T47D (cell line): ENCODE measurements around the gene SPAG6.
"Not testable (repeated sequence)": the region's sequence is repeated elsewhere in the genome, so short reads cannot be mapped to it uniquely, and the experiment has no call there.

Experiments used
- DNase-seq, 2 experiments: peaks; one replicate each; pipeline versions ENCODE4 v3.0.0 to v3.0.0-alpha.2; 2011 to 2012; ENCODE audit warnings: low read depth in 1 of 2, low spot score in 1 of 2
- JUND ChIP-seq: IDR thresholded peaks from 2 replicates; pipeline ENCODE4 v1.6.1; 2012; ENCODE audit warnings: low read depth
- in situ Hi-C: cut with HindIII; loops from 2 replicates; pipeline ENCODE4 v1.10.0; 2016; ENCODE audit warnings: low sequenced_read_pairs, low pct_unique_long_range_greater_than_20kb

Gene SPAG6

GRCh38 chr10:22345301-22346095 lies at the start of gene SPAG6:
Gene SPAG6 (plus strand): TSS chr10:22345496. CDS start chr10:22345612, 116 bp downstream.
- TF ChIP-seq JUND: no peak
- in situ Hi-C loops: no loop called here
- DNase-seq: no peak

GRCh38 chr10:22301193-22301592 lies 44.1 kb upstream of the SPAG6 start:
- in situ Hi-C loops: no loop called here
- no peak for DNase-seq

DNA sequence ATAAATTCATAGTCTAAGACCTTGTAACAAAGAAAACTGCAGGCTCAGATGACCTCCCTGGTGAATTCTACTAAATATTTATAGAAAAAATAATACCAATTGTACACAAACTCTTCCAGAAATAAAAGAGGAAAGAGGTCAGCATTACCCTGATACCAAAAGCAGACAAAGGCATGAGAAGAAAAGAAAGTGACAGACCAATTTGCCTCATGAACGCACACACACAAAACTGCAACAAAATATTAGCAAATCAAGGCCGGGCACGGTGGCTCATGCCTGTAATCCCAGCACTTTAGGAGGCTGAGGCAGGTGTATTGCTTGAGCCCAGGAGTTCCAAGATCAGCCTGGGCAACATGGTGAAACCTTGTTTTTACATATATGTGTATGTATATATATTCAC lies 41.8 kb upstream of the SPAG6 start:
- in situ Hi-C loops: no loop called here
- no peak for TF ChIP-seq JUND
- no peak for DNase-seq

More at GRCh38 chr10:22301193-22301592, 44.1 kb upstream of the SPAG6 start:
- TF ChIP-seq JUND: no peak

- no peak for DNase-seq
- in situ Hi-C loops: no loop called here
- TF ChIP-seq JUND: no peak
These were observed 39.6 kb upstream of the SPAG6 start for GRCh38 chr10:22305721-22306120.

DNA sequence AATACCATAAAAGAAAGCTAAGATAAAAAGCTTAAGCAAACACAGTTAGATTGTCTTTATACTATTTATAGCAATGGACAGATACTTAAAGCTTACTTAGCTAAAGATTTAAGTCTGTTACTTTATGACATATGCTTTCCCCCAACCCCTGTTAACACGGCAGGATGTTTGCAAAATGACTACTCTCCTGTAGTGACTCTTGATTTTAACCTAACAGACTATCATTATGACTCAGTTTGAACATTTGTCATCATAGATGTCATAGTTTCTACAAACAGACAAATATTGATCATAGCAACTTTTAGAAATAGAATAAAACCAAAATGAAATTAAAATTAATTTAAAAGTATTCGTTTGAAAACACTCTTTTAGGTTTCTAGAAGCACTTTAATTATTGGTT lies 36.9 kb upstream of the SPAG6 start:
- in situ Hi-C loops: no loop called here
- no peak for DNase-seq
- TF ChIP-seq JUND: no peak

- DNase-seq: no peak
- no peak for TF ChIP-seq JUND
- in situ Hi-C loops: no loop called here
These were observed 35.9 kb upstream of the SPAG6 start for GRCh38 chr10:22309180-22310000.

- DNase-seq, in situ Hi-C loops: not testable (repeated sequence)
These were observed 35.3 kb upstream of the SPAG6 start for GRCh38 chr10:22310012-22310411.

DNA sequence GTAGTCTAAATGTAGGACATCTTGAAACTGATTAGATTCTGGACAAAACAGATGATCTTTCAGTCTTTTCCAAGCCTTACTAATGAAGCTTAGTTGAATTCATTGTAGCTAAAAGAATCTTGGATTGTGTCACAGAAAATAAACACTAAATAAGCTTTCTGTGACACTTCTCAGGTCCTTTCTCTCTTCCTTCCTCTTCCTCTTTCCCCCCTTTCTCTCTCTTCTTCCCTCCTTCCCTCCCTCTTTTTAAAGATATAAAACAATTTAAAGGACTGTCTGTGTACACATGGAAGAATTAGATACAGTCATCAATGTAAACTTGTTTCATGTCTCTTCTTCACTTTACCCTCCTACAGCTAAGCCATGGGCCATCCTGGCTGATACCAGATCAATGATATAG lies 34.4 kb upstream of the SPAG6 start:
- TF ChIP-seq JUND: no peak
- in situ Hi-C loops: no loop called here
- no peak for DNase-seq

- in situ Hi-C loops: no loop called here
- no peak for DNase-seq
These were observed 30.4 kb upstream of the SPAG6 start for GRCh38 chr10:22314852-22315251.

DNA sequence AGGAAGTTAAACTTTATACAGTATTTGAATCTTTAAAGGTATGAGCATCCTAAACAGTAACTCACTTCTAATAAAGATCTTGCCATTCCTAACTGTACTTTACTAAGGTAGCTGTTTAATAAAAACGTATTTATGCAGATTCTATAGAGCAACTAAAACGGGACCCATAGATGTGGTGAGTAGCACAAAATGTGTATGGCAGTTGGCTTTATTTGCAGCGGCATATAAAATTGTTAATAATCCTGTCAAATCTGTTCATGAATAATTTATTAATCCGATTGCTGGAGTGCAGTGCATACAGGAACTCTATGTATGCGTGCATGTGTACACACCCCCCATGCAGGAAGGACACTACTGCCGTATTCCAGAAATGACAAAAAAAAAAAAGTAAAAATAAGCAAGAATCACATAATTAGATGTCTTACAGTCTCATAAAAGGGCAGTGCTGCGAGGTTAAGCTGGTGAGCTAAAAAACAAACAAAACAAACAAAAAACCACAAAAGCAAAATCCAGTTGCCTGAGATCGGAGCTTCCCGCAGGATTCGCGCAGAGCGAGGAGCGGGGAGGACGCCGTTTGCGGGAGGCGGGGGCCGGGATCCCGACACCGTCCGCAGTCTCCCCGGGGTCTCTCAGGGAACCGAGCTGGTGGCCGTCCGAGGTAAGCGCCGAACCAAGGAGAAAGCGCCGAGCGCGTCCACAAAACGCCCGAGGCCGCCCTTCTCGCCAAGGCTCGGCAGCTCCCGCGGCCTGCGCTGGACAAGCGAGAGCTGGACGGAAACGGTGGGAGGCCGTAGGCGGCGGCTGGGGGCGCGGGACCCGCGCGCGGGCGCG lies 29.6 kb upstream of the SPAG6 start:
- peak in 1 of 2 experiments; percentile 39 for DNase-seq
- no peak for TF ChIP-seq JUND
- in situ Hi-C loops: no loop called here

More at GRCh38 chr10:22314852-22315251, 30.4 kb upstream of the SPAG6 start:
- TF ChIP-seq JUND: no peak

DNA sequence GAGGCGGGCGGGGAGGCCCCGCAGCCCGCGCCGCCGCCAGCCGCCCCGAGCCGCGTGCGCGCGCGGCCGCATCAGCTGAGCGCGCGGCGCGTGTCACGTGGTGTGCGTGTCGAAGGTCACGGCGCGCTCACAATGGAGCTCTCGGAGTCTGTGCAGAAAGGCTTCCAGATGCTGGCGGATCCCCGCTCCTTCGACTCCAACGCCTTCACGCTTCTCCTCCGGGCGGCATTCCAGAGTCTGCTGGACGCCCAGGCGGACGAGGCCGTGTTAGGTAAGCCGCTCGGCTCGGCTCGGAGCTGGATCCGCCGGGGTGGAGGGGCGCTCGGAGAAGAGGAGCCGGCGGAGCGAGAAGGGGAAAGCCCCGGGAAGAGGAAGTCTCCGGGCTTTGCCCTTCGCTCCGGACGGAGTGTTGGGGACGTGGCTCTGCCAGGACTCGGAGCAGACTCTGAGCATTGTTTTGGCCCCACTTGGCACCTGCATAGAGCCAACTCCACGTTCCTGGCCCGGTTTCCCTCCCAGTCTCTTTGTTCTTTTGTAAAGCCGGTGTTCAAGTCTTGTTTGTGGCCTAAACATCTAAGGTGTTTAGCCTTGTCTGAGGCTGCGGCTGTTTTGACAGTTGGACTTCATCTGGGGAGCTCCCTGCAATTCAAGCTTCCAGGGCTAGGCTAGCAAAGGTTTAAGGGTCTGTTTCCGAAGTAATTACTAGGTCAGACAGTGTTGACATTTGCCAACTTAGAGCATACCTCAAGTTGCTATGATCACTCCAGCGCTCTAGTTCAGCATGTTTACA lies 28.8 kb upstream of the SPAG6 start, which contains the start of gene COMMD3:
Gene COMMD3, plus strand, starts transcription at position 103 of the 790 bp plus-strand sequence. Its CDS starts 30 bp downstream, at position 133.
- DNase-seq: peak; percentile 55 to 86
- TF ChIP-seq JUND: no peak
- in situ Hi-C loops: no loop called here

DNA sequence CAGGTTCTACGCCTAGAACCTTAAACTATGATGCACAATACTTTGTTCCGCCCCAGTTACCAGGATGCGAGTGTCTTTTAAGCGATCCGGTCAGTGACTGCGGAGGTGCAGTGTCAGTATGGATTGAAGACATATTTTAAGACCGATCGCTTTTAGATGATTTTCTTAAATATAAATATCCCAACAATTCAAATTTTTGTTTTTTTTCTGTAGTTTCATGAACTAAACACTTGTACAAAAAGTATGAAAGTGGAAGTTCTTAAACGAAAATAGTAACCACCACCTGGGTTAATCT lies 28.3 kb upstream of the SPAG6 start:
- no peak for DNase-seq
- no peak for TF ChIP-seq JUND
- in situ Hi-C loops: no loop called here
